HCT116 (cell line): ENCODE results near the gene MCUR1. TPM values are rescaled to one million over a fixed set of nuclear protein-coding genes. Genes with fewer than 3 reads are reported as not detected.
A peak's percentile ranks its signal among the peaks of the same experiment; 100 is the strongest.

Source experiments
- ATAC-seq: fragments of 200-7000 bp; cut with Tn5 transposase; 2 replicates; pipeline ENCODE4 v1.9.1; 2020; ENCODE audit warnings: mild to moderate bottlenecking, moderate library complexity
- BruUV-seq: library from RNA; stranded (reverse); fragments of 400-500 nt; replicated peaks from 2 replicates; lab custom pipeline; 2021; lab: Mats Ljungman, UMichigan
- CTCF ChIA-PET: fragments of 300-600 bp; sonication (Branson Sonifier 250); formaldehyde crosslinking; loops from one replicate; lab custom pipeline; 2021; ENCODE audit warnings: antibody characterized with exemption; lab: Charles Lee
- POLR2A ChIA-PET: fragments of 300-600, 350-600 bp; sonication (Branson Sonifier 250); formaldehyde crosslinking; loops from one replicate; lab custom pipeline; 2021; ENCODE audit warnings: antibody characterized with exemption; lab: Charles Lee
- RAD21 ChIA-PET, 2 experiments: fragments of 300-600 bp; sonication (Branson Sonifier 250); formaldehyde crosslinking; loops; one replicate each; lab custom pipeline; 2023; ENCODE audit warnings: low total read pairs in 2 of 2; ENCODE audit not compliant: uncharacterized antibody in 2 of 2, unreplicated experiment in 2 of 2, low non-redundant PET in 1 of 2; lab: Charles Lee
- DNase-seq: peaks from one replicate; pipeline ENCODE4 v3.0.0-alpha.2; 2010; ENCODE audit warnings: low read depth, low spot score
- H2AFZ ChIP-seq: fragments of 200-600 bp; shearing (Covaris generic), sonication (generic); 2 replicates; pipeline ENCODE4 v1.6.1; 2017; ENCODE audit warnings: low read depth, mixed run types, mixed read lengths, antibody characterized with exemption, low read length; ENCODE audit not compliant: poor library complexity, severe bottlenecking
- H3K27ac ChIP-seq: 2 replicates; pipeline ENCODE4 v1.5.1; 2012; ENCODE audit warnings: low read depth, low read length
- H3K27me3 ChIP-seq: fragments of 200-600 bp; sonication (generic); 2 replicates; pipeline ENCODE4 v1.6.1; 2016; ENCODE audit warnings: mixed run types, low read length, mixed read lengths; ENCODE audit not compliant: insufficient read depth
- H3K36me3 ChIP-seq, 2 experiments: fragments of 200-500 bp in 1 of 2; fragments of 200-600 bp in 1 of 2; sonication (Bioruptor generic) in 1 of 2; sonication (generic) in 1 of 2; 2 replicates each; pipeline versions ENCODE4 v1.5.1 to v1.6.1; 2014 to 2016; ENCODE audit warnings: low read length in 2 of 2, inconsistent platforms in 1 of 2, mixed read lengths in 1 of 2, mixed run types in 1 of 2; ENCODE audit not compliant: insufficient read depth in 2 of 2, control insufficient read depth in 1 of 2
- H3K4me1 ChIP-seq, 2 experiments: fragments of 200-600 bp in 1 of 2; sonication (generic) in 1 of 2; 2 replicates each; pipeline versions ENCODE4 v1.5.1 to v1.6.1; 2012 to 2017; ENCODE audit warnings: low read length in 2 of 2, inconsistent platforms in 1 of 2, mild to moderate bottlenecking in 1 of 2, mixed read lengths in 1 of 2, mixed run types in 1 of 2, moderate library complexity in 1 of 2; ENCODE audit not compliant: insufficient read depth in 2 of 2, control insufficient read depth in 1 of 2
- H3K4me2 ChIP-seq: fragments of 200-600 bp; sonication (generic); 2 replicates; pipeline ENCODE4 v1.6.1; 2017; ENCODE audit warnings: mixed run types, low read length, mixed read lengths
- H3K4me3 ChIP-seq, 2 experiments: fragments of 200-600 bp in 1 of 2; sonication (generic) in 1 of 2; replicated peaks in 1 of 2; 2 replicates each; pipeline ENCODE4 v1.5.1; 2011 to 2016; ENCODE audit warnings: low read length in 2 of 2, control low read depth in 1 of 2, low read depth in 1 of 2, mild to moderate bottlenecking in 1 of 2, mixed read lengths in 1 of 2, mixed run types in 1 of 2
- H3K79me2 ChIP-seq: fragments of 200-600 bp; sonication (generic); 2 replicates; pipeline ENCODE4 v1.6.1; 2017; ENCODE audit warnings: mild to moderate bottlenecking, mixed run types, low read length, moderate library complexity, mixed read lengths; ENCODE audit not compliant: insufficient read depth
- H3K9ac ChIP-seq: fragments of 200-600 bp; sonication (generic); 2 replicates; pipeline ENCODE4 v1.6.1; 2016; ENCODE audit warnings: low read length, mixed read lengths
- H3K9me2 ChIP-seq: fragments of 200-600 bp; sonication (generic), shearing (Covaris generic); 2 replicates; pipeline ENCODE4 v1.6.1; 2017; ENCODE audit warnings: mixed run types, mild to moderate bottlenecking, moderate library complexity; ENCODE audit not compliant: insufficient read depth
- H3K9me3 ChIP-seq, 2 experiments: fragments of 200-500 bp in 1 of 2; fragments of 200-600 bp in 1 of 2; sonication (Bioruptor generic) in 1 of 2; sonication (generic) in 1 of 2; 2 replicates each; pipeline ENCODE4 v1.6.1; 2014 to 2017; ENCODE audit warnings: low read length in 2 of 2, mixed read lengths in 2 of 2, inconsistent platforms in 1 of 2, low read depth in 1 of 2, mild to moderate bottlenecking in 1 of 2, mixed run types in 1 of 2, moderate library complexity in 1 of 2; ENCODE audit not compliant: control insufficient read depth in 1 of 2, insufficient read depth in 1 of 2
- H4K20me1 ChIP-seq: fragments of 200-600 bp; sonication (generic), shearing (Covaris generic); 2 replicates; pipeline ENCODE4 v1.6.1; 2017; ENCODE audit warnings: mixed run types, mild to moderate bottlenecking, moderate library complexity; ENCODE audit not compliant: insufficient read depth
- CEBPB ChIP-seq: IDR thresholded peaks from 2 replicates; pipeline ENCODE4 v1.6.1; 2012; ENCODE audit warnings: low read depth
- CTCF ChIP-seq, 3 experiments: fragments of 200-600 bp in 1 of 3; sonication (generic) in 1 of 3; IDR thresholded peaks in 2 of 3; conservative IDR thresholded peaks in 1 of 3; 2 replicates each; pipeline ENCODE4 v1.5.1; 2012 to 2017; ENCODE audit warnings: low read depth in 2 of 3, low read length in 2 of 3, antibody characterized with exemption in 1 of 3, borderline replicate concordance in 1 of 3, control low read depth in 1 of 3, mild to moderate bottlenecking in 1 of 3, mixed read lengths in 1 of 3, mixed run types in 1 of 3, moderate library complexity in 1 of 3; ENCODE audit not compliant: insufficient read depth in 1 of 3
- FOSL1 ChIP-seq: IDR thresholded peaks from 2 replicates; pipeline ENCODE4 v1.6.1; 2012; ENCODE audit warnings: low read depth
- POLR2AphosphoS5 ChIP-seq: IDR thresholded peaks from 2 replicates; pipeline ENCODE4 v1.6.1; 2011; ENCODE audit warnings: mild to moderate bottlenecking, low read depth, low read length, moderate library complexity
- RAD21 ChIP-seq: IDR thresholded peaks from 2 replicates; pipeline ENCODE4 v1.6.1; 2012; ENCODE audit warnings: low read depth, mild to moderate bottlenecking
- SIN3A ChIP-seq: IDR thresholded peaks from 2 replicates; pipeline ENCODE4 v1.6.1; 2012; ENCODE audit warnings: low read depth
- SRF ChIP-seq: IDR thresholded peaks from 2 replicates; pipeline ENCODE4 v1.6.1; 2012; ENCODE audit warnings: low read depth
- intact Hi-C: fragments of 100-400 bp; cut with micrococcal nuclease; formaldehyde crosslinking; loops from 2 replicates; pipeline ENCODE4 v1.10.0; 2022
- total RNA-seq: library from RNA; stranded (reverse); gene quantifications from one replicate; pipeline ENCODE4 v1.2.1, GENCODE V29; 2021; ENCODE audit not compliant: unreplicated experiment

MCUR1 gene
- total RNA-seq, 1 experiment from 2014 or later: 33.2 TPM

GRCh38 chr6:13796781-13797180 lies 17.6 kb downstream of the MCUR1 start (continued):
- no peak for TF ChIP-seq POLR2AphosphoS5

GRCh38 chr6:13795041-13795750 lies 19.2 kb downstream of the MCUR1 start:
- Histone ChIP-seq H3K4me2 (no peak overlapping the region), H3K79me2 (no peaks in the 10 kb centered on the region), H2AFZ (no peak overlapping the region), H3K4me1 (no peaks in the 10 kb centered on the region), H4K20me1 (no peaks in the 10 kb centered on the region), H3K4me3 (no peak overlapping the region), H3K9me3 (no peaks in the 10 kb centered on the region), H3K27ac (no peak overlapping the region), H3K36me3 (peaks cover 10% of the 10 kb centered on the region in 2 experiments; a peak in 2 of 4 replicates), H3K9ac (no peak overlapping the region), H3K27me3 (no peaks in the 10 kb centered on the region), H3K9me2 (no peaks in the 10 kb centered on the region)
- ATAC-seq: peak; percentile 94
- RAD21 ChIA-PET: interaction anchor here (0.6 to 0.7 kb wide), 2 partner anchors 252 to 1319 kb away, joined by 3 to 4 read pairs; no protein-coding TSS in a partner anchor
- no TSS peak for BruUV-seq
- TF ChIP-seq SRF (no peak), FOSL1 (no peak; the same call in 1 of the 2 replicates), CEBPB (no peak), SIN3A (no peak), RAD21 (peak; percentile 81), CTCF (IDR thresholded peaks at IDR 0.05 in 2 of 3, conservative IDR thresholded peaks at IDR 0.05 in 1 of 3; ENCODE audit: borderline replicate concordance in 1 of 3, insufficient read depth in 1 of 3, low read depth in 2 of 3, low read length in 2 of 3) (peak; percentile 65 to 95 (median 88))
- POLR2A ChIA-PET: no interaction called here
- DNase-seq: peak; percentile 46
- CTCF ChIA-PET: interaction anchor here (1.1 to 2.1 kb wide), 3 partner anchors 14 to 457 kb away, joined by 3 to 9 read pairs (median 7); no protein-coding TSS in a partner anchor
- intact Hi-C loops: loop anchor here (2.0 to 5.0 kb wide), 3 partner anchors 114 to 347 kb away; no protein-coding TSS in a partner anchor
